Measurements from ENCODE around the gene TTBK1.
"Not testable (repeated sequence)": the region's sequence is repeated elsewhere in the genome, so short reads cannot be mapped to it uniquely, and the experiment has no call there.

The TTBK1 gene

GRCh38 chr6:43287717-43288679 lies 44.7 kb downstream of the TTBK1 start:
- DNase-seq (ENCODE audit: low spot score): no peak

GRCh38 chr6:43290339-43290904 lies 47.1 kb downstream of the TTBK1 start:
- no peak for DNase-seq (ENCODE audit: low spot score)

- no peak for DNase-seq (ENCODE audit: low spot score)
Observed at GRCh38 chr6:43290905-43291355, 47.6 kb downstream of the TTBK1 start.

GRCh38 chr6:43291708-43292107 lies 48.4 kb downstream of the TTBK1 start:
- DNase-seq (ENCODE audit: low spot score): no peak

- DNase-seq (ENCODE audit: low spot score): no peak
Observed at GRCh38 chr6:43292341-43292740, 49.1 kb downstream of the TTBK1 start.

DNA sequence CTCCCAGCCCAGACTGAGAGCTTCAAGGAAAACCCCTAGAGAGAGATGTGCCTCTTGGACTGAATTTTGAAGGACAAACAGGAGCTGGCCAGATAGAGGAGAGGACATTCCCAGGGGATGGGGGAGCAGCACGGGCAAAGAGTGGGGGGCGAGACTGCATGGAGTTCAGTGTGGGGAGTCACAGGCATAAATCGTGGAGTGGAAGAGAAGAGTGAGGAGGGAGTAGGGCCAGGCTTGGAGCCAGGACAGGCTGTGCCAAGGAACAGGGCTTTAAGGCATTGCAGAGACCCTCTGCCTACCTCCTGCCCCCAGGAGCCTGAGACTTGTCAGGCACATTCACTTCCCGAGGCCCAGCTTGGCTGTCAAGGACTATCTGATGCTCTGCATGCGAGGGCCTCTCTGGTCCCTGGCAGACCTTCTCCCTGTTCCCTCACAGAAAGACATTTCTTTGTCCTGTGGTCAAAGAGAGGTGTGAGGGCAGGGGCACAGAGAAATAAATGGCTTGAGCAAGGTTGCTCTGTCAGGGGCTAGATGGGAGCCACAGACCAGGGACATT lies 49.6 kb downstream of the TTBK1 start:
- DNase-seq (ENCODE audit: low spot score): no peak

DNA sequence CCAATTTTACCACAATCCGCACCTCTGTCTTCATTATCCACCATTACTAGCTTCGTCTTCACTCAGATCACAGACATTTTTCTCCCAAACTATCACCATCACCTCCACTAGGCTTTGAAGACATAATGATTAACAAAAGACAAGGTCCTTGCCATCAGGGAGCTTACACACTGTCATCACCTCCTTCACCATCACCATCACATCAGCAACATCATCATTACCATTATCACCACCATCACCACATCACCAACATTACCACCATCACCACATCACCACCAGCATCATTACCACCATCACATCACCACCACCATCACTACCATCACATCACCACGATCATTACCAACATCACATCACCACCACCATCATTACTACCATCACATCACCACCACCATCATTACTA lies 50.4 kb downstream of the TTBK1 start:
- DNase-seq (ENCODE audit: low spot score): no peak

GRCh38 chr6:43294536-43294935 lies 51.3 kb downstream of the TTBK1 start:
- no peak for DNase-seq (ENCODE audit: low spot score)

- DNase-seq (ENCODE audit: low spot score): no peak
Observed at GRCh38 chr6:43295456-43295855, 52.2 kb downstream of the TTBK1 start.

DNA sequence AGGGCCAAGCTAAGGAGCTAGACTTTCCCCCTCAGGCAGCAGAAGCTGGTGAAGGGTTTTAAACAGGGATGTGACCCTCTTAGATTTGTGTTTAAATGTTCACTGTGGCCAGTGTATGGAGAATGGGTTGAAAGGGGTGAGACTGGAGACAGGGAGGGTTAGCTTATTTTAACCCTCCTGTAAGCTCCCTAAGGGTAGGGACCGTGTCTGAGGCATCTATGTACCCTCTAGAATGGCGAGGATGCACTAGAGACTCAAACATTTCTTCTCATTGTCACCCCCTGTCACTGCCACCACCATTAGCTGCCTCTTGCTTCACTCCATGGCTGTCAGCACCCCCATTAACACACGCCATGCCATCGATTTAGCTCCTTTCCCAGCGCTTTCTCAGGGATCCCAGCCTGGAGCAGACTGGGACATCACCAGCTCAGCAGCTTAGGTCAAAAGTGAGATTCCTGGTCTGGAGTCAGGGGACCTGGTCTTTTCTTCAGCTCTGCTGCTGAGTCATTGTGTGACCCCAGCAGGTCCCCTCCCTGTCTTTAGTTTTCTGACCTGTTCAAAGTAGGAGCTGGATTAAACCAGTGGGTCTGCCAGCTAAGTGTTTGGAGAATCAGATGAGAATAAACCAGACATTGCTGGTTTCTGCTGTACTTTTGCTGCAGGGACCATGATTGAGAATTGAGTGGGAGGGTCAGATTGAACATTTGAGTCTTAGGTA lies 53.7 kb downstream of the TTBK1 start:
- no peak for DNase-seq (ENCODE audit: low spot score)

DNA sequence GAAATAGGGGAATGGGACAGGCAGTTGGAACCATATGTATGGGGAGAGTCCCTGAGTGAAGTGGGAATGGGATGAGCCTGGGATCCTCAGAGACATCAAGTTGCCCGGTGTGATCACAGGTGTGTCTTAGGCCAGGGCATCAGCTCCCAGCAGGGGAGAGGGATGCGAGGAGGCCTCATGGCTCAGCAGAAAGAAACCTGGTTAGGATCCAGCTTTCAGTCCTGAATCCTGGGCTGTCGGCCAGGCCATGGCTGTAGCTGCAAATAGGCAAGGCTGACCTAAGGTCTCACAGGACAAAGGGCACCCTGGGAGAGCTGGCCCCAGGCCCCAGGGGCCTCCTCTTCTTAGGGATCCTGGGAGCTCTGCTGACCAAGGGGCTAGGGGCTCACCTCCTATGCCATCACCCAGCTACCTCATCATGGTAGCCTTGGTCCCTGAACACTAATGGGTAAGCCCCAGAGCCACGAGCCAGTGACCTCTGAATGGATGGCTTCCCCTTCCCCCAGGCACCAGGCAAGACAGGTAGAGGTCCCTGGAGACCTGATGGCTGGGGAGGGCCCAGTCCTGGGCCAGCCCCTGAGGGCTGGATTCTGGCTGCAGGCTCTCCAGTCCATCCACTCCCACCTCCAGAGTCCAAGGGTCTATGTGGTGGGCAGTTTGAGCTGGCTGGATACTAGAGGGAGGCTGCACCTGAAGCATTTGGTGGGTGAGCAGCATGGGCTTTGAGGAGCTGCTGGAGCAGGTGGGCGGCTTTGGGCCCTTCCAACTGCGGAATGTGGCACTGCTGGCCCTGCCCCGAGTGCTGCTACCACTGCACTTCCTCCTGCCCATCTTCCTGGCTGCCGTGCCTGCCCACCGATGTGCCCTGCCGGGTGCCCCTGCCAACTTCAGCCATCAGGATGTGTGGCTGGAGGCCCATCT lies 54.6 kb downstream of the TTBK1 start, which contains the start of gene SLC22A7:
Gene SLC22A7 (plus strand): TSS at position 617 of the 921 bp plus-strand sequence. CDS start 99 bp downstream, at position 716.
- peak; percentile 36 for DNase-seq (ENCODE audit: low spot score)

GRCh38 chr6:43298565-43299337 lies 55.5 kb downstream of the TTBK1 start:
- DNase-seq (ENCODE audit: low spot score): no peak

DNA sequence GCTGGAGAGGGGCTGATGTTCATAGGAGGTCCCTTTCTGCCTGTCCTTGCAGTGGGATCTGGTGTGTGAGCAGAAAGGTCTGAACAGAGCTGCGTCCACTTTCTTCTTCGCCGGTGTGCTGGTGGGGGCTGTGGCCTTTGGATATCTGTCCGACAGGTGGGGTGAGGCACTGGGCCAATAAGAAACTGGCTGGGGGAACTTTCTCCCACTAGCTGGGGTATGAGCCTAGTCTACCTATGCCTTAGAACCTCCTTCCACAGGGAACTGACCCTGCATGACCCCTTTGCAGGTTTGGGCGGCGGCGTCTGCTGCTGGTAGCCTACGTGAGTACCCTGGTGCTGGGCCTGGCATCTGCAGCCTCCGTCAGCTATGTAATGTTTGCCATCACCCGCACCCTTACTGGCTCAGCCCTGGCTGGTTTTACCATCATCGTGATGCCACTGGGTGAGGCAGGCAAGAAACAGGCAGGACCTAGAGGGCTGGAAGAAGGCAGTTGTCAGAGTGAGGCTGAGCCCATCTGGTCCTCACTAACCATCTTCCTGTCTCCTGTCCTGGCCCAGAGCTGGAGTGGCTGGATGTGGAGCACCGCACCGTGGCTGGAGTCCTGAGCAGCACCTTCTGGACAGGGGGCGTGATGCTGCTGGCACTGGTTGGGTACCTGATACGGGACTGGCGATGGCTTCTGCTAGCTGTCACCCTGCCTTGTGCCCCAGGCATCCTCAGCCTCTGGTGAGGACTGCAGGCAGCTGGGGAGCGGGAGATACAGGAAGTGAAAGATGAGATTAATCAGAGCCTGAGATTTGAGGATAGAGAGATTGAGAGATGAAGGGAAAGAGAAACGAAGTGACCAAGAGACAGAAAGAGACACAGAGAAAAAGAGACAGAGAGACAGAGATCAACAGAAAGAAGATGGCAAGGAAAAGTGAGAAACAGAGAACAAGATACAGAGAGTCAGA lies 56.3 kb downstream of the TTBK1 start:
- no peak for DNase-seq (ENCODE audit: low spot score)

- no peak for DNase-seq (ENCODE audit: low spot score)
Observed at GRCh38 chr6:43301081-43301870, 58.0 kb downstream of the TTBK1 start.

- no peak for DNase-seq (ENCODE audit: low spot score)
Observed at GRCh38 chr6:43302126-43302525, 58.8 kb downstream of the TTBK1 start.

DNA sequence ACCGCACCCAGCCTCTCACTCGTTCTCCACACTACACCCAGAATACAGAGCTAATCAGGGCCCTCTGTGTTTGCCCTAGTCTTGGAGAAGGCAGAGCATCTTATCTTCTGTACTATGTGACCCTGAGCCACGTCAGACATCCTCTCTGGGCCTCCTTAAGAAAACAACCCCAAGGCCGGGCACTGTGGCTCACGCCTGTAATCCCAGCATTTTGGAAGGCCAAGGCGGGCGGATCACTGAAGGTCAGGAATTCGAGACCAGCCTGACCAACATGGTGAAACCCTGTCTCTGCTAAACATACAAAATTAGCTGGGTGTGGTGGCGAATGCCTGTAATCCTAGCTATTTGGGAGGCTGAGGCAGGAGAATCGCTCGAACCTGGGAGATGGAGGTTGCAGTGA lies 59.7 kb downstream of the TTBK1 start:
- DNase-seq (ENCODE audit: low spot score): not testable (repeated sequence)

GRCh38 chr6:43303751-43304331 lies 60.6 kb downstream of the TTBK1 start:
- no peak for DNase-seq (ENCODE audit: low spot score)

- no peak for DNase-seq (ENCODE audit: low spot score)
Observed at GRCh38 chr6:43304361-43304760, 61.1 kb downstream of the TTBK1 start.
